Ascending aorta (tissue), 2 donors: ENCODE measurements around the gene ENSA. TPM values are rescaled to one million over a fixed set of nuclear protein-coding genes. Genes with fewer than 3 reads are reported as not detected.
A peak's percentile ranks its signal among the peaks of the same experiment; 100 is the strongest.
"Not testable (repeated sequence)": the region's sequence is repeated elsewhere in the genome, so short reads cannot be mapped to it uniquely, and the experiment has no call there.

ENCODE experiments used
- DNase-seq, 2 donors: peaks; one replicate each; pipeline ENCODE4 v3.0.0-alpha.2; 2019; ENCODE audit warnings: low spot score in 2 of 2
- H3K27ac ChIP-seq, 2 donors: fragments of 200-600 bp; sonication (generic); one replicate each; pipeline ENCODE4 v1.5.1; 2016 to 2017; ENCODE audit warnings: mild to moderate bottlenecking in 1 of 2
- H3K27me3 ChIP-seq: fragments of 200-600 bp; sonication (generic); one replicate; pipeline ENCODE4 v1.5.1; 2017
- H3K36me3 ChIP-seq, 2 donors: fragments of 200-600 bp; sonication (generic); one replicate each; pipeline ENCODE4 v1.5.1; 2016
- H3K4me1 ChIP-seq, 2 donors: fragments of 200-600 bp; sonication (generic); one replicate each; pipeline ENCODE4 v1.5.1; 2016 to 2017; ENCODE audit warnings: mild to moderate bottlenecking in 1 of 2
- H3K4me3 ChIP-seq, 2 donors: fragments of 200-600 bp; sonication (generic); one replicate each; pipeline ENCODE4 v1.5.1; 2016 to 2017; ENCODE audit warnings: mild to moderate bottlenecking in 1 of 2
- H3K9me3 ChIP-seq, 2 donors: fragments of 200-600 bp; sonication (generic); one replicate each; pipeline ENCODE4 v1.5.1; 2016
- intact Hi-C: fragments of 100-400 bp; cut with DNase I; formaldehyde crosslinking; loops from one replicate; pipeline ENCODE4 v1.15.1; 2023
- total RNA-seq: library from RNA; depleted of rRNA; stranded (reverse); fragments of >200 nt; gene quantifications from one replicate; pipeline ENCODE4 v1.1.0, GENCODE V29; 2016
- TF ChIP-seq, protein P1 (sequence below), 3 experiments: fragments of 200-600 bp in 2 of 3; fragments of 450-650 bp in 1 of 3; sonication (generic) in 2 of 3; IDR thresholded peaks; one replicate each; pipeline ENCODE4 v1.5.1; 2016 to 2019; ENCODE audit warnings: antibody characterized with exemption in 3 of 3, mild to moderate bottlenecking in 1 of 3, moderate library complexity in 1 of 3

The ENSA gene
- total RNA-seq, 1 donor from 2014 or later = 138 TPM

DNA sequence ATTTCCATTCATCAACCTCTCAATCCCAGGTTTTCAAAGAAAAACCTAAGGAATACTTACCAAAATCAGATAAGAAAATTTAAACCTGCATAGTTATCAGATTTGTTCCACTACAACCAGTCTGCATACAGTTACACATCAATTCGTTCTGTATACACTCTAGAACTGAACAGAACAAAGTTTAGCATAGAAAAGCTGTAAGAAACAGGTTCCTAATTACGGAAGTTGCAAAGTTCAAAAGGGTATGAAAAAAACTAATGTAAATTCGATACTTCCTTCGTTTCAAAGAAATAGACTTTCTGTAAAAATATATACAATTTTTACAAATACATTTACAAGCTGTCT is 53.1 kb downstream of the ENSA start:
- Histone ChIP-seq H3K27me3 (no peaks in the 10 kb centered on the region), H3K9me3 (no peaks in the 10 kb centered on the region), H3K4me1 (peaks cover 14 to 39% of the 10 kb centered on the region in 2 donors), H3K27ac (peak overlapping the region; percentile 63 to 98), H3K4me3 (peak overlapping the region; percentile 93 to 94), H3K36me3 (peaks cover 45 to 76% of the 10 kb centered on the region in 2 donors)
- intact Hi-C loops = loop anchor here (1.0 kb wide), 1 partner anchor 13 kb away; no protein-coding TSS in a partner anchor
- TF ChIP-seq, protein P1, sequence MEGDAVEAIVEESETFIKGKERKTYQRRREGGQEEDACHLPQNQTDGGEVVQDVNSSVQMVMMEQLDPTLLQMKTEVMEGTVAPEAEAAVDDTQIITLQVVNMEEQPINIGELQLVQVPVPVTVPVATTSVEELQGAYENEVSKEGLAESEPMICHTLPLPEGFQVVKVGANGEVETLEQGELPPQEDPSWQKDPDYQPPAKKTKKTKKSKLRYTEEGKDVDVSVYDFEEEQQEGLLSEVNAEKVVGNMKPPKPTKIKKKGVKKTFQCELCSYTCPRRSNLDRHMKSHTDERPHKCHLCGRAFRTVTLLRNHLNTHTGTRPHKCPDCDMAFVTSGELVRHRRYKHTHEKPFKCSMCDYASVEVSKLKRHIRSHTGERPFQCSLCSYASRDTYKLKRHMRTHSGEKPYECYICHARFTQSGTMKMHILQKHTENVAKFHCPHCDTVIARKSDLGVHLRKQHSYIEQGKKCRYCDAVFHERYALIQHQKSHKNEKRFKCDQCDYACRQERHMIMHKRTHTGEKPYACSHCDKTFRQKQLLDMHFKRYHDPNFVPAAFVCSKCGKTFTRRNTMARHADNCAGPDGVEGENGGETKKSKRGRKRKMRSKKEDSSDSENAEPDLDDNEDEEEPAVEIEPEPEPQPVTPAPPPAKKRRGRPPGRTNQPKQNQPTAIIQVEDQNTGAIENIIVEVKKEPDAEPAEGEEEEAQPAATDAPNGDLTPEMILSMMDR (IDR thresholded peaks at IDR 0.05) = no peak
- no peak for DNase-seq

DNA sequence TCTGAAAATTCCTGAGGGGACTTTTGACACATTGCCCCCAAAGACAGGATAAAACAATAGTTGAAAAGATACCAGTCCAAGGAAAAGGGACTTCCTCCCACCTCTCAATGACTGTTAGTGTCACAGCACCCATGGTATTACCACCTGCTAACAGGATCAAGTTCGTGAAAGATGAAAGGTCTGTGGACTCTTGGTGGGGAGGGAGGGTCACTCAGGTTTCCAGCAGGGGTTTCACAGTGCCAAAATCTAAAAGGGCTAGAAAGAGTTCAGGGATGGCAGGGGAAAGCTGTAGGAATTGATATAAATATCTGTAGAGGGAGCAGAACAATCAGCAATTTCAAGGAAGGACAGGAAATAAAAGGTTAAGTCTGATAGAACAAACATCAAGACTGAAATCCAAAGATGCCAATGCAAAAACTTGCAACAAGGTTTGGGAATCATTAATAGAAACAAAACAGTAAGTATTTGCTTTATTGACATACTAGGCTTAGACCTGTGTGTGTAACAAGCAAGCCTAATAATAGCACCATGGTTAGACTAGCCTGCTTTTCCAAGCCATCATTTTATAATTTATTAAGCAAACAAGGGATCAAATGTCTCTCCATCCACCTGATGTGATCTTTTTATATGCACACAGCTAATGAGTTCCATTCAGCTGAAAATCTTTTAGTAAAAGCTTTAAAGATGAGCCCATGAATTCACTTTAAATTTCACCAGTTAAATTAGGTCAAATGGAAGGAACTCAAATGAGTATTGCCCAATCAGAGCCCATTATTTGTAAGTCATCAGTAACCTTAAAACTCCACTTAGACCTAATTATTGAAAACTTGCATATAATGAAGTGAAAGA is 53.7 kb downstream of the ENSA start:
- no peak for DNase-seq
- Histone ChIP-seq H3K4me3 (peak overlapping the region; percentile 93 to 94), H3K27me3 (no peaks in the 10 kb centered on the region), H3K27ac (peak overlapping the region; percentile 63 to 98), H3K36me3 (peaks cover 45 to 80% of the 10 kb centered on the region in 2 donors), H3K4me1 (peaks cover 20 to 45% of the 10 kb centered on the region in 2 donors), H3K9me3 (no peaks in the 10 kb centered on the region)
- intact Hi-C loops = loop anchor here (1.0 kb wide), 1 partner anchor 12 kb away; no protein-coding TSS in a partner anchor
- TF ChIP-seq, protein P1 (IDR thresholded peaks at IDR 0.05) = no peak

DNA sequence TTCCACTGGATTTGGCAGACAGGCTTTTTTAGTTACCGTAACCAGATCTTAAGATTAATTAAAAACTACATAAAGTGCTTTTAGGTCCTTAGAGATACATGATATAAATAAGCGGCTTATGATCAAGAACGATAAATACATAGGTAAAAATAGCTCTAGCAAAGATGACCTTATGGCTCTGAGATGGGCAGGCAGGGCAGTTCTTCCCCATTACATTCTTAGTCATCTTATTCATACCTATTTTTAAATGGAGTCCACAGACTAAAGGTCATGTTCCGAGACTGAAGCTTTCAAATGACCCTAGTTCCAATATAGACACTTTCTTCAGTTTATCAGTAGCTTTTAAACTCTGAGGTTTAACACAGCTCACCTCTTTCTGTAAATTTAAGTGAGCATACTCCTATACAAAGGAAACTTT is 54.3 kb downstream of the ENSA start:
- H3K27me3 ChIP-seq = no peaks in the 10 kb centered on the region
- intact Hi-C loops = no loop called here
- no peaks in the 10 kb centered on the region for H3K9me3 ChIP-seq
- peak in 1 of 2 donors; percentile 31 for DNase-seq
- peak overlapping the region; percentile 93 to 94 for H3K4me3 ChIP-seq
- TF ChIP-seq, protein P1 (IDR thresholded peaks at IDR 0.05) = no peak
- H3K4me1 ChIP-seq = peaks cover 25 to 46% of the 10 kb centered on the region in 2 donors
- peaks cover 45 to 80% of the 10 kb centered on the region in 2 donors for H3K36me3 ChIP-seq
- peak overlapping the region; percentile 63 to 98 for H3K27ac ChIP-seq

DNA sequence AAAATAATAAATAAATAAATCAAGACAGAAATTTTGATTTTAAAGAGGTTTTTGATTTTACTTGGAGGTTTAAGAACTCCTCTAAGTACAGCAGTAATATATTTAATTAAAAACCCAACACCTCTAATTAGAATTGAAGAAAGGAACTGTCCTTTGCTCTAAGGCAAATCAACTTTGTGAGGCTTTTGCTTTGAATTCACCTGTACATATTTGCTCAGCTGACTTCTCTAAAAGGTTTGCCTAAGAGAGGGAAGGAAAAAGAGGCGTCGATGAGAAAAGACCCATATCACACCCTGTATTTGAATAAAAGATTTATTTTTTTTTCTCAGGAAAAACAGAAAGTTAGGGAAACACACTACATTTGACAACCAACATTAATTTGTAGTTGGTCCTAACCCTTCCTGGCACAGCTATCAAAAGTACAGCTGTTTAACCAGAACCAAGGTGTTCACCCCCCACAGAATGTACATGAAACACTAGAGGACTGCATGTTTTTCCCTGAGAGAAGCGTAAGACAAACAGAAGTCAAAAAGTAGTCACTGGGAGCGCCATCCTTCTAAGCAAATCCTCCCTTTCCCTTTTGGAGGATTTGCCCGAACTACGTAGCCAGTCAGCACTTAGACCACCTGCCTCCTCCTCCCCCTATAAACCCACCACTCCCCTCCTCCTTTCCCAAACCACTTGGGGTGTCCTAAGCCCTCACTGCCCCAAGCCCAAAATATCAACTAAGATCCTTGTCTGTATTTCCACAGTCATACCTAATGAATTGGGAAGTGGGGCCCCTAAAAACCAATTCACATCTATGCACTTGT is 54.9 kb downstream of the ENSA start:
- H3K4me3 ChIP-seq = peak overlapping the region; percentile 93 to 94
- TF ChIP-seq, protein P1 (IDR thresholded peaks at IDR 0.05) = no peak
- peak in 1 of 2 donors; percentile 52 for DNase-seq
- H3K9me3 ChIP-seq = no peaks in the 10 kb centered on the region
- intact Hi-C loops = no loop called here
- no peaks in the 10 kb centered on the region for H3K27me3 ChIP-seq
- peaks cover 45 to 80% of the 10 kb centered on the region in 2 donors for H3K36me3 ChIP-seq
- H3K27ac ChIP-seq = peak overlapping the region; percentile 98 to 100
- H3K4me1 ChIP-seq = peaks cover 31 to 51% of the 10 kb centered on the region in 2 donors

DNA sequence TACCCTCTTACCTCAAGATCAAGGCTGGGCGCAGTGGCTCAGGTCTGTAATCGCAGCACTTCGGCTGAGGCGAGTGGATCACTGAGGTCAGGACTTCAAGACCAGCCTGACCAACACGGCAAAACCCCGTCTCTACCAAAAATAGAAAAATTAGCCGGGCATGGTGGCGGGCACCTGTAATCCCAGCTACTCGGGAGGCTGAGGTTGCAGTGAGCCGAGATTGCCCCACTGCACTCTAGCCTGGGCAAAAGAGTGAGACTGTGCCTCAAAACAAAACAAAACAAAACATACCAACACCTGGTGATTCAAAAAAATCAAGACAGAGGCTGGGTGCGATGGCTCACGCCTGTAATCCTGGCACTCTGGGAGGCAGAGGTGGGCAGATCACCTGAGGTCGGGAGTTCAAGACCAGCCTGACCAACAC is 55.8 kb downstream of the ENSA start:
- intact Hi-C loops, H3K27me3 ChIP-seq, H3K9me3 ChIP-seq: not testable (repeated sequence)
- Histone ChIP-seq H3K27ac (peak overlapping the region; percentile 98 to 100), H3K4me3 (peak overlapping the region; percentile 93 to 94), H3K4me1 (peaks cover 33 to 56% of the 10 kb centered on the region in 2 donors), H3K36me3 (peaks cover 45 to 73% of the 10 kb centered on the region in 2 donors)
- DNase-seq = peak in 1 of 2 donors; percentile 64
